SHP77 treated with DMSO at 0.1 percent for 48 hours (cell line): ENCODE results near the gene TRIM3.

Experiments
- DNase-seq: peaks from one replicate; lab custom pipeline; 2025; lab: John Stamatoyannopoulos, UW

Gene TRIM3

DNA sequence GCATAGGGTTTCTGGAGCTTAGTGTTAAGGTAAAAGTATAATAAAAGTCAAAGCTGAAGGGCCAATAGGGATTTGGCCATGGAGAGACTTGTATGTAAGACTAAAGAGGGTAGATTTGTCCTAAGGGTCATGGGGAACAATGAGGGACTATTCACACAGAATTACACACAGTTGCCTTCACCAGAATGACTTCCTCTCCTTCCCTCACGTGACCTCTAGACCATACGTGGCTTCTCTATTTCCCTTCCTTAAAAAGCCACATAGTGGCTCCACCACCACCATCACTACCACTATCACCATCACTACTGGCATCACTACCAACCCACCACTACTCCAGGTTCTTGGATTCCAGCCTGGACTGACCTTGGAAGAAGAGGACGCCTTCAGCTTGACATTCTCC is 35.7 kb downstream of the TRIM3 start:
- DNase-seq, result no peak

DNA sequence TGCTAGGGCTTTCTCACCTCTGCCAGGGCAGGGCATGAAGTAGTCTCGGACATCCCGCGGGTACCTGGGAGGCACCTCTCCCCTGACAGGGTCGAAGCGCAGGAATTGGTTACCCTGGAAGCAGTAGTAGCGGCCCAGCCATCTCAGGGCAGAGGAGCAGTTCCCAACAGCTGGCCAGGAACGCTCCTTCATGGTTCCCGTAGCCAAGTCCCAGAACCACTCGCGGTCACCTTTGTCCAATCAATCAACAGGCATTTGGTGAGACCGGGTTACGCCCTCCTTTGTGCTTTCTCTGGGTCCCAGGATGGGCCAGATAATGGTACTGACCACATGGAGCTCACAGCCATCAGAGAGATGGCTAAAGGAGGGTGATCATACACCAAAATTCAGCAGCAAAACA is 36.3 kb downstream of the TRIM3 start:
- DNase-seq, result no peak

- no peak for DNase-seq
Measured at GRCh38 chr11:6433998-6434660, 39.6 kb downstream of the TRIM3 start.

DNA sequence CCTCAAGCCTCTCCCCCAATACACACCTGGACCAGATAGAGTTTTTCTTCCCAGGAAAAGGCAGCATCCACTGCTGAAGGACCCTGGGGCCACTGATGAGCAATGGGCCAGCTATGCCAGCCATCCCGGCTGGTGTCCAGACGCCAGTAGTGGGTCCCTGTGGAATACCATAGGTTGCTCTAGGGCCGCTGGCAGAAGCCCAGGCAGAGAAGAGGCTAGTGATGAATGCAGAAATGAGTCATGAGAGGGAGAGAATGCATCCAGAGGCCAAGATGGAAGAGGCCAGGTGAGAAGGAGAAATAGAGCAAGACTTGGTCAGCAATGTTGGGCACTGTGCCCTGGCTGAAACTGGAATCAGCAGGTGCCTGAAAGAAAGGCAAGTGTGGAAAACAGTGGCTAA is 41.9 kb downstream of the TRIM3 start:
- no peak for DNase-seq

DNA sequence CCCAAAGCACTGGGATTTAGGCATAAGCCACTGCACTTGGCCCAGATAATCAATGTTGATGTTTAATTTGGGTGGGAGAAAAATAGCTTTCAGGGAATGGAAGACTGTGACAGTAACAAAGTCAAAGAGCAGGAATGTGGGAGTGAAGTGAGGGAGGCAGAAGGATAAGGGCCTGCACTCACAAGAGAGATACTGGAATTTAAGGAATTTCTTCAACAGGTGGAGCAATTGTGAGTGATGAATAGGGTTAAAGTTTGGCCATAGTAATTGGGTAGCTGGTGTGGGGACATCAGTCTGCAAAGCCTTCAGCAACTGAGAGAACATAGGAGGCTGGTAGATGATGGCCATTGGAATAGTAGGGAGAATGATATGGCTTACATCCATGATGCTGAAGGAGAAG is 46.2 kb downstream of the TRIM3 start:
- DNase-seq, result no peak

DNA sequence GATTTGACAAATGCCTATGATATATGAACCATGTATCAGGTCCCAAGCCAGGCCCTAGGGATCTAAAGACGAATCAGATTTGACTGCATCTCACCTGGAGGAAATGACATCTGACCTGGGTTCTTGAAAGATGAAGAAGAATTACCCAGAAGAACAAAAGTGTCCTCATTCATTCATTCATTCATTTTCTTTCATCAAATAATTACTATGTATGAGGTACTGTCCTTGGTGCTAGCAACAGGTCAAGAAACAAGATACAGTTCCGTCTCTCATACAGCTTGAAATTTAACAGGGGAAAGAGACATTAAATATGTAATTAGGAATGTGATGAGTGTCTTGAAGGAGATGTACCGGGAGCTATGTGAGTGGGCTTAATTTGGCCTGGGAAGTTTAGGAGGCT is 53.1 kb downstream of the TRIM3 start:
- DNase-seq, result no peak

DNA sequence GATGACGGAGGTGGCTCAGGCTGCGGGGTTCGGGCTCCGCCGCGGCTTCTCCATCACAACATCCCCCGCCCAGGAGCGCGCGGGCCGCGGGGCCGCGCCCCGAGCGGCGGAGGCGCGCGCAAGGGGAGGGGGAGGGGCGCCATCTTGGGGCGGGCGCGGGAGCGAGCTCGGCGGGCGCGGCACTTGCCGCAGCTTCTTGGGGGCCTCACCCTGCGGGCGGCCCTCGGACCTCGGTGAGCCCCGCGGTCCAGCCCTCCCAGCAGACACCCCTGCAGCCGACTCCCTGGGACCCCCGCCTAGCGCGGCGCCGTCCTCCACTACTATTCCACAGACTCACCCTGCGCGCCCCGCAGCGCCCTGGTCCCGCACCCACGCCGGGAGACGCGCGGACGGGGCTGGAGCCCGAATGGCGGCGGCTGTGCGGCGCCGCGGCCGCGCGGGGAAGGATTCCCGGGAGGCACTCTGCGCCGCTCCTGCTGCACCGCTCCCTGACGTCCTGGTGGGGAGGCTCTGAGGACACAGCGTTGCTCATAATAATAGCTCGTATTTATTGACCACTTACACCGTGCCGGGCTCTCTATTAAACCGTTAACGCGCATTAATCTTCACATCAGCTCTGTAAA is 54.6 kb downstream of the TRIM3 start, which contains the start of gene APBB1:
TSS of gene APBB1 (minus strand) at position 86 of the 623 bp plus-strand sequence. CDS start 7,747 bp downstream, outside the sequence.
- DNase-seq, result no peak

DNA sequence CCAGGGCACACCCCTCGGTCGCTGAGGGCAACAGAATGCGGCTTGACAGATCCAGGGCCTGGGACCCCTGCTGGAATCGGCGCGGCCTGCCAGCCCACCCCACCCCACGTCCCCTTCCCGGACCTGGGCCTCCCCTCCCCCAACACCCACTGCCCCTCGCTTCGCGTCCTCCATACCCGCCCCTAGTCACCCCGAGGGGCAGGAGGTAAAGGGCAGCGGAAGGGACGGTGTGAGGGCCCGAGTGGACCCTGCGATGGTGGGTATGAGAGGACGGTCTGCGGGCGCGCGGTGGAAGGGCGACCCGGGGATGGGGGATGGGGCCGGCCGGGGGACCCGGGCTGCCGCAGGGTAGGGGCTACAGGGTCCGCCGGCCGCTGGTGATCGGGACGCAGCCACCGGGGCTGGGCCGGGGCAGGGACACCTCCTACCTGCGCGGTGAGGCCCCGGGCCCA is 55.2 kb downstream of the TRIM3 start:
- DNase-seq, result no peak

- DNase-seq, result no peak
Measured at GRCh38 chr11:6417907-6418556, 55.7 kb downstream of the TRIM3 start.

GRCh38 chr11:6415797-6416196 is 57.9 kb downstream of the TRIM3 start:
- DNase-seq, result no peak

DNA sequence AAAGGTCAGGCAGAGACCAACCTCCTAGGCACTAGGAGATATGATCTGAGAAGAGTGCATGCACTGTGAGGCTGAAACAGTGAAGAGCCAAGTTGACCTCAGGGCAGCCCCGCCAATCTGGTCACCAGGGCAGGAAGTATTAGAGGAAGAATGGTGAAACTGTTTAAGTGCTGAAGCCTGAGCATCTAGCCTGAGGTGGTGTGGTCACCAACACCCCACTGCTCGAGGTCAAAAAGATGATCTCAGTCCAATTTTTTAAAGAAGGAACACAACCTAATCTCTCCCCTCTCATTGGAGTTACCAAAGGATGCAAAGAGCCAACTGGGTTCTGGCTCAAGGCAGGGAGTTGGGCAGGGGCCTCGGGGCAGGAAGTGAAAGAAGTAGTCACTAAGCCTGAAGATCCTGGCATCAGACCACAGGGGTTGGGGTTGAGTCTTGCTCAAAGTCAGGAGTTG is 58.8 kb downstream of the TRIM3 start:
- DNase-seq, result no peak

GRCh38 chr11:6413791-6414201 is 59.9 kb downstream of the TRIM3 start:
- DNase-seq, result no peak

- no peak for DNase-seq
Measured at GRCh38 chr11:6411594-6412031, 62.1 kb downstream of the TRIM3 start.

- DNase-seq, result no peak
Measured at GRCh38 chr11:6410695-6411430, 62.9 kb downstream of the TRIM3 start.

DNA sequence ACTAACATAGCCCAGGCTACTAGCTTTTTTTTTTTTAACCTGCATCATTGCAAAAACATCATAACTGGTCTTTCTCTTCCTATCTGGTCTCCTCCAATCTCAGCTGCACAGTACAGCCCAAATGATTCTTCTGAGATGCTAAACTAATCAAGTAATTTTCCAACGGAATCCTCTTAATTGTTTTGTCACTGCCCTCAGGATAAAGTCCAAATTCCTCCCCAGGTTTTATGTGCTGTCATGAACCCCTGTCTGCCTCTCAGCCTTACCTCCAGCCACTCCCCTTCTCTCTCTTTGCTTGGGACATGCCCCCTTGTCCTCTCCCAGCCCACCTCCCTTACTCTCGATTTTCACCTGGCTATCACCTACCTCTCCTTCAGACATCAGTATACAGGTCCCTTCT is 67.4 kb downstream of the TRIM3 start:
- DNase-seq, result no peak

DNA sequence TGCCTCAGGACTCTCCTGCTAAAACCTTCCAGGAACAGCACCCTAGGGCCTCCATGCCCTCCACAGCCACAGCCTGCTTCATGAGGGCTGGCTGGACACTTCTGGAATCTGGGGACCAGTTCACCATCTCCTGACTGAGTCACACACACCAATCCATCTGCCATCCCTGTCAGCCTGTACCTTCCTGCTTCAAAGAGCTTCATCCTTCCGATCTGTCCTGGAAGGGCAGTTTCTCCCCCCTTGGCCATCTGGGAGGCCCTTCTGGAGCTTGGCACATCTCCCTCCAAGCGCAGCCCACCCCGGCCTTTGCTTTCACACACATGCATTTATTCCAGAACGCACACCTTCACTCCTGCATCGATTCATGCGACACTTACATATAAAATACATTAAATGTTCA is 67.9 kb downstream of the TRIM3 start:
- no peak for DNase-seq

GRCh38 chr11:6405052-6405667 is 68.6 kb downstream of the TRIM3 start:
- no peak for DNase-seq

GRCh38 chr11:6404342-6405051 is 69.2 kb downstream of the TRIM3 start:
- no peak for DNase-seq

GRCh38 chr11:6403539-6403938 is 70.2 kb downstream of the TRIM3 start:
- DNase-seq, result no peak

- DNase-seq, result no peak
Measured at GRCh38 chr11:6402561-6402981, 71.2 kb downstream of the TRIM3 start.

DNA sequence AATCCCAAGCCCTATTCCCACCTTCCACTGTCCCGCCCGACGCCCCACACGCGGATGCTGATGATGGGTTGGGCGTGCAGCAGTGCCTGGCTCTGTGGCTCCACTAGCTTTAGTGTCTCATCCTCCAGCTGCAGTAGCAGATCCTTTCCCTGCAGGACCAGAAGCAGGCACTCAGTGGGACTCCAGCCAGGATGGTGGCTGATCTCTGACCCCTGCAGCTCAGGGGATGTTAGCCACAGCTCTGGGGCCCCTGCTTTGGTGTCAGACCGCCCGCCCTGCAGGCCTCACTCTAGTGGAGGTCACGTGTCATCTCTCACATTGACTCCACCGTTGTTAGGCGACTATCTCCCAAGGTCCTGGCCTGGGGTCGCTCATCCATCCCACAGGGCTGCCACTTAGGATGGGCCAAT is 71.7 kb downstream of the TRIM3 start:
- no peak for DNase-seq
